Mammary microvascular endothelial cell (primary cell): Measurements from ENCODE around the gene PCSK5. TPM values are rescaled to one million over a fixed set of nuclear protein-coding genes. Genes with fewer than 3 reads are reported as not detected.

ENCODE experiments used
- total RNA-seq: library from RNA; depleted of rRNA; stranded (reverse); fragments of >200 nt; gene quantifications from 2 replicates; pipeline ENCODE4 v1.2.3, GENCODE V29; 2015

PCSK5 gene
- total RNA-seq: 4.5 and 4.9 TPM in 2 replicates

GRCh38 chr9:75890472-75891276 lies at the start of gene PCSK5:
PCSK5 (plus strand) TSS chr9:75890673; CDS start chr9:75891182, 509 bp downstream.

DNA sequence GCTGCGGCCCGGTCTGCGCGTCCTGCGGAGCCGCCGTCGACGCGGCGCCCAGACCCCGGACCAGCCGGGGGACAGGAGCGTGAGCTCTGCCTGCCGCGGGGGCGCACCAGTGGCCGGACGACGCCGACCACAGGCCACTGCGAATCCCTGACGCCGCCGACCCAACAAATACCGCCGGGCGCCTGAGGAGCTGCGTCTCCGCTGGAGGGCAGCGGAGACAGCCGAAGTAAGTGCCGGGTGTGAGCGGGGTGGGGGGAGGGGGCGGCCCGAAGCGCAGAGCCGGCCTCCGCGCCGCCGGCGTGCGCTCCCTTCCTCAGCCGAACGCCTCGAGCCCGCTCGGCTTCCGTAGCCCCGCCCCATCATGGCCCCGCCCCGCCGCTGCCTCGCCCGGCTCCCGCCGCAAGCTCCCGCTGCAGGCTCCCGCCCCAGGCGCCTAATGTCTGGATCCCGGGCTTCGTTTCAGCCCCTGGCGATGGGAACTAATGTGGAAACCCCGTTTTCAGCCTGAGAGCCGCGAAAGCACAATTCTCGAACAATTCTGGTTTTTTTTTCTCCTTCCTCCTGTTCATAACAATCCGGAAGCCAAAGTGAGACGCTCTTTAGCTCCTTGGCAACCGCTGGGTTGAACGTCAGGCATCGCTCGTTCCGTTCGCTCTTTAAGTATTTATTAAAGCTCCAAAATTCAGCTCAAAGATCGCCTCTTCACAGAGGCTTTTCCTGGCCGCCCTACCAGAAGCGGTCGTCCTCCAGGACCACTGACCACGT lies 503.9 kb downstream of the PCSK5 start, which contains the start of gene RFK:
Gene RFK, minus strand, starts transcription at position 232 of the 765 bp plus-strand sequence. CDS start 255 bp downstream, outside the sequence.

